Measurements from ENCODE around the gene SUSD4.

DNA sequence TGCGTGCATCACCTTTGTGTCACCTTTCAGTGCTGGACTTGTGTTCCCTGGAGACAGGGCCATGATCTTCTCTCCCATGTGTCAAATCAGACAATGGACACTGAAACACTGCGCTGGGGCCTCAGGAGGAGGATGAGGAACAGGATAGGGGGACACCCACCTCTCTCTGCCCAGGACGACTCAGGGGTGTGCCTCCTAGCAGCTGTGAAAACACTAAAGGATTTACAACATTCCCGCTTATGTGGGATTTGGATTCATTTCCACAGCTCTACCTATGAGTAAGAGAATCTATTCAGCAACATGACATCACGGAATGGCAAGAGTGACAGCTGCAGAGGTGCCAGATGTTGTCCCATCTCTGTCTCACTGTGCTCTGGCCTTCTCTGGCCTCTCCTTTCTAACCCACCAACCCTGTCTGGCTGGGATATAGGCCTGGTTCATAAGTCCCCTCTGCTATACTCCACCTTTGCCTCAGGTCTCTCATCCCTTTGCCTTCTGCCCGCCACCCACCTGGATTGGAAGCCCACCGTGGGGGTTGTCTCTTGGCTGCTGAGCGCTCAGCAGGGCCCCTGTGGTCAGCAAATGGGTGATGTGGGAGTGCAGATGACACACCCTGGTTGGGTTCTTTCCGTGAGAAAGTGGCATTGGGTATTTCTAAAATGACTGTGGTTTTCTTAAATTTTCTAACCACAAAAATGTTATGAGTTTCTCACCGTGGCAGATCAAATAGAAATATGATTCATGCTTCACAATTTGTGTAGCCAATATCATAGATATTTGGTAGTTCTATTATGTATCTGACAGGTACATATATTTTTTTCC, 173.9 kb downstream of the SUSD4 start:
- TF ChIP-seq POLR2A (IDR thresholded peaks at IDR 0.05; ENCODE audit: low read depth, low read length), result no peak
- TF ChIP-seq POLR2AphosphoS5 (IDR thresholded peaks at IDR 0.05; ENCODE audit: insufficient read depth, low read depth, low read length), result no peak
- TF ChIP-seq, protein P1, sequence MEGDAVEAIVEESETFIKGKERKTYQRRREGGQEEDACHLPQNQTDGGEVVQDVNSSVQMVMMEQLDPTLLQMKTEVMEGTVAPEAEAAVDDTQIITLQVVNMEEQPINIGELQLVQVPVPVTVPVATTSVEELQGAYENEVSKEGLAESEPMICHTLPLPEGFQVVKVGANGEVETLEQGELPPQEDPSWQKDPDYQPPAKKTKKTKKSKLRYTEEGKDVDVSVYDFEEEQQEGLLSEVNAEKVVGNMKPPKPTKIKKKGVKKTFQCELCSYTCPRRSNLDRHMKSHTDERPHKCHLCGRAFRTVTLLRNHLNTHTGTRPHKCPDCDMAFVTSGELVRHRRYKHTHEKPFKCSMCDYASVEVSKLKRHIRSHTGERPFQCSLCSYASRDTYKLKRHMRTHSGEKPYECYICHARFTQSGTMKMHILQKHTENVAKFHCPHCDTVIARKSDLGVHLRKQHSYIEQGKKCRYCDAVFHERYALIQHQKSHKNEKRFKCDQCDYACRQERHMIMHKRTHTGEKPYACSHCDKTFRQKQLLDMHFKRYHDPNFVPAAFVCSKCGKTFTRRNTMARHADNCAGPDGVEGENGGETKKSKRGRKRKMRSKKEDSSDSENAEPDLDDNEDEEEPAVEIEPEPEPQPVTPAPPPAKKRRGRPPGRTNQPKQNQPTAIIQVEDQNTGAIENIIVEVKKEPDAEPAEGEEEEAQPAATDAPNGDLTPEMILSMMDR (IDR thresholded peaks at IDR 0.05; ENCODE audit: extremely low read depth in 1 of 2, insufficient read depth in 1 of 2, low read depth in 1 of 2, low read length in 2 of 2), result no peak
- TF ChIP-seq GATA2 (IDR thresholded peaks at IDR 0.05; ENCODE audit: insufficient read depth, insufficient read length, low read depth, low read length), result no peak
- no peak for TF ChIP-seq EZH2 (IDR thresholded peaks at IDR 0.05; ENCODE audit: borderline replicate concordance, low read depth, low read length, severe bottlenecking)
